Ovary (tissue), 9 donors: ENCODE data around the gene ADAMTS17. TPM values are rescaled to one million over a fixed set of nuclear protein-coding genes. Genes with fewer than 3 reads are reported as not detected.

Source experiments
- DNase-seq, 5 donors: peaks; one replicate each; pipeline ENCODE4 v3.0.0-alpha.2; 2019 to 2020
- H3K27ac ChIP-seq, 2 donors: fragments of 200-600 bp; one replicate each; pipeline versions ENCODE4 v1.5.1 to v1.8.0; 2019 to 2022
- H3K27me3 ChIP-seq: fragments of 200-600 bp; one replicate; pipeline ENCODE4 v1.8.0; 2022
- H3K36me3 ChIP-seq: fragments of 200-600 bp; sonication (generic); one replicate; pipeline ENCODE4 v1.5.1; 2019
- H3K4me1 ChIP-seq: one replicate; pipeline ENCODE4 v1.8.1; 2013; ENCODE audit warnings: mild to moderate bottlenecking, moderate library complexity; ENCODE audit not compliant: insufficient read depth
- H3K4me3 ChIP-seq: fragments of 200-600 bp; sonication (generic); one replicate; pipeline ENCODE4 v1.5.1; 2017
- H3K9me3 ChIP-seq, 2 donors: fragments of 200-600 bp in 1 of 2; sonication (generic) in 1 of 2; one replicate each; pipeline versions ENCODE4 v1.5.1 to v1.8.1; 2013 to 2019; ENCODE audit warnings: mild to moderate bottlenecking in 1 of 2, moderate library complexity in 1 of 2
- CTCF ChIP-seq, 3 donors: fragments of 450-650 bp in 2 of 3; fragments of 200-600 bp in 1 of 3; IDR thresholded peaks; one replicate each; pipeline versions ENCODE4 v1.5.1 to v1.8.0; 2016 to 2022; ENCODE audit warnings: antibody characterized with exemption in 3 of 3, mild to moderate bottlenecking in 1 of 3
- EP300 ChIP-seq: sonication (generic); formaldehyde crosslinking; IDR thresholded peaks from one replicate; pipeline ENCODE4 v1.6.1; 2017; ENCODE audit warnings: antibody characterized with exemption
- POLR2A ChIP-seq: fragments of 450-650 bp; IDR thresholded peaks from one replicate; pipeline ENCODE4 v1.6.1; 2017; ENCODE audit warnings: antibody characterized with exemption, mild to moderate bottlenecking, moderate library complexity
- WGBS, 3 donors: extraction: QIAGEN DNeasy Blood & Tissue Kit in 1 of 3; methylation state at CpG; one replicate each; pipeline versions ENCODE4 v1.1.5 to v1.1.7; 2013 to 2017; 5-methylcytosine and 5-hydroxymethylcytosine counted together
- intact Hi-C, 4 donors: fragments of 100-400 bp; cut with DNase I; formaldehyde crosslinking; loops; one replicate each; pipeline versions ENCODE4 v1.11.0 to v1.15.1; 2022 to 2023
- polyA plus RNA-seq, 2 donors: library from polyadenylated mRNA; stranded (reverse); fragments of 200-250 nt in 1 of 2; fragments of 350-450 nt in 1 of 2; fragmentation: Illumina TruSeq in 1 of 2; extraction: RNeasy Lipid Tissue Mini Kit (QIAGEN cat#74804) in 1 of 2; gene quantifications; one replicate each; pipeline ENCODE4 v1.2.3, GENCODE V29; 2013 to 2014
- total RNA-seq, 7 donors: library from RNA; depleted of rRNA in 2 of 7; stranded (reverse); fragments of >200 nt in 2 of 7; fragmentation: NEBNext Ultra II Directional in 3 of 7; extraction: Animal tissue kit (Norgen Biotek cat#: 25700) in 3 of 7; gene quantifications; one replicate each; pipeline versions ENCODE4 v1.1.0 to v1.2.4, GENCODE V29; 2016 to 2023
- donor health status: DM: no; HTN: no; CAD: no; lungs with moderate emphysema.
- donor health status: DM: no; HTN: no; CAD: no.
- donor health status: Bipolar disorder and iron deficiency.
- donor health status: DM: yes; HTN: yes; CAD: no.
- donor health status: DM: no; HTN: no; CAD: no.
- donor health status: DM: yes; HTN: yes; CAD: no.

Gene ADAMTS17
- total and polyA plus RNA-seq, 9 donors, result 1.3 to 11.3 (median 5.9) TPM

GRCh38 chr15:100041127-100041828 lies 300.5 kb downstream of the ADAMTS17 start:
- H3K27me3 ChIP-seq, result no peaks in the 10 kb centered on the region
- 71 to 83% (median 81%) methylated on average over 6 of the region's 6 CpGs for WGBS, 3 donors

GRCh38 chr15:100039994-100040393 lies 301.8 kb downstream of the ADAMTS17 start:
- H3K9me3 ChIP-seq, result no peaks in the 10 kb centered on the region
- no peaks in the 10 kb centered on the region for H3K27me3 ChIP-seq
- H3K36me3 ChIP-seq, result no peaks in the 10 kb centered on the region
- H3K4me1 ChIP-seq, result peaks cover 5% of the 10 kb centered on the region
- no peak for DNase-seq
- intact Hi-C loops, result no loop called here
- H3K4me3 ChIP-seq, result no peak overlapping the region
- no peak overlapping the region for H3K27ac ChIP-seq
- TF ChIP-seq EP300 (no peak), POLR2A (no peak), CTCF (IDR thresholded peaks at IDR 0.05) (no peak)
- WGBS, 3 donors, result 66 to 72% (median 70%) methylated on average over 5 of the region's 5 CpGs

More at GRCh38 chr15:100041127-100041828, 300.5 kb downstream of the ADAMTS17 start:
- TF ChIP-seq CTCF (IDR thresholded peaks at IDR 0.05), result no peak
- no peak for TF ChIP-seq EP300
- TF ChIP-seq POLR2A, result no peak
- no peak for DNase-seq
- Histone ChIP-seq H3K36me3 (no peaks in the 10 kb centered on the region), H3K9me3 (no peaks in the 10 kb centered on the region), H3K4me3 (no peak overlapping the region), H3K4me1 (peaks cover 5% of the 10 kb centered on the region), H3K27ac (no peak overlapping the region)
- intact Hi-C loops, result no loop called here

GRCh38 chr15:100038736-100039135 lies 303.0 kb downstream of the ADAMTS17 start:
- WGBS, 3 donors, result 69 to 87% (median 86%) methylated on average over 5 of the region's 5 CpGs
- TF ChIP-seq POLR2A (no peak), EP300 (no peak), CTCF (IDR thresholded peaks at IDR 0.05) (no peak)
- H3K27me3 ChIP-seq, result no peaks in the 10 kb centered on the region
- H3K36me3 ChIP-seq, result no peaks in the 10 kb centered on the region
- H3K4me1 ChIP-seq, result peaks cover 3% of the 10 kb centered on the region
- no peaks in the 10 kb centered on the region for H3K9me3 ChIP-seq
- no peak overlapping the region for H3K27ac ChIP-seq
- intact Hi-C loops, result no loop called here
- H3K4me3 ChIP-seq, result no peak overlapping the region
- DNase-seq, result no peak

- no peaks in the 10 kb centered on the region for H3K36me3 ChIP-seq
- no peak overlapping the region for H3K27ac ChIP-seq
- H3K9me3 ChIP-seq, result no peaks in the 10 kb centered on the region
- DNase-seq, result no peak
- WGBS, 3 donors, result 95 to 98% (median 95%) methylated on average over 2 of the region's 2 CpGs
- peaks cover 2% of the 10 kb centered on the region for H3K4me1 ChIP-seq
- no peaks in the 10 kb centered on the region for H3K27me3 ChIP-seq
- intact Hi-C loops, result no loop called here
- H3K4me3 ChIP-seq, result no peak overlapping the region
- no peak for TF ChIP-seq POLR2A
- no peak for TF ChIP-seq CTCF (IDR thresholded peaks at IDR 0.05)
- TF ChIP-seq EP300, result no peak
These were observed 303.9 kb downstream of the ADAMTS17 start for GRCh38 chr15:100037901-100038300.
